Astrocyte (in vitro differentiated cells and primary cell): Measurements from ENCODE around the gene PYM1. TPM values are rescaled to one million over a fixed set of nuclear protein-coding genes. Genes with fewer than 3 reads are reported as not detected.

Experiments used
- DNase-seq: peaks from one replicate; pipeline ENCODE4 v3.0.0-alpha.2; 2010; ENCODE audit warnings: low read depth
- FAIRE-seq: peaks from 2 replicates; lab custom pipeline; 2011; peaks lifted over from hg19 to GRCh38; lab: Jason Lieb, UNC
- H2AFZ ChIP-seq: 2 replicates; pipeline ENCODE4 v1.6.0; 2012; ENCODE audit warnings: low read depth, low read length, inconsistent platforms
- H3K27ac ChIP-seq: 2 replicates; pipeline ENCODE4 v1.5.1; 2011; ENCODE audit warnings: low read depth, low read length, inconsistent platforms
- H3K27me3 ChIP-seq: 2 replicates; pipeline ENCODE4 v1.6.0; 2011; ENCODE audit warnings: low read length, inconsistent platforms; ENCODE audit not compliant: insufficient read depth
- H3K36me3 ChIP-seq: 2 replicates; pipeline ENCODE4 v1.5.1; 2011; ENCODE audit warnings: low read length, inconsistent platforms; ENCODE audit not compliant: insufficient read depth
- H3K4me1 ChIP-seq: 2 replicates; pipeline ENCODE4 v1.5.1; 2011; ENCODE audit warnings: low read length, inconsistent platforms; ENCODE audit not compliant: insufficient read depth
- H3K4me2 ChIP-seq: 2 replicates; pipeline ENCODE4 v1.6.0; 2012; ENCODE audit warnings: low read length, inconsistent platforms
- H3K4me3 ChIP-seq: 2 replicates; pipeline ENCODE4 v1.5.1; 2011; ENCODE audit warnings: low read depth, mild to moderate bottlenecking, low read length, inconsistent platforms; ENCODE audit not compliant: insufficient read depth
- H3K79me2 ChIP-seq: 2 replicates; pipeline ENCODE4 v1.6.0; 2012; ENCODE audit warnings: mild to moderate bottlenecking, low read length, inconsistent platforms; ENCODE audit not compliant: insufficient read depth
- H3K9ac ChIP-seq: 2 replicates; pipeline ENCODE4 v1.6.0; 2012; ENCODE audit warnings: mild to moderate bottlenecking, low read length, inconsistent platforms
- H3K9me3 ChIP-seq: 2 replicates; pipeline ENCODE4 v1.5.1; 2012; ENCODE audit warnings: low read depth, mild to moderate bottlenecking, low read length, inconsistent platforms; ENCODE audit not compliant: insufficient read depth
- H4K20me1 ChIP-seq: 2 replicates; pipeline ENCODE4 v1.6.0; 2012; ENCODE audit warnings: low read length, inconsistent platforms; ENCODE audit not compliant: insufficient read depth
- H3K27ac Mint-ChIP-seq: one replicate; pipeline ENCODE4 v1.8.0; 2021; ENCODE audit warnings: mild to moderate bottlenecking, mixed read lengths; ENCODE audit not compliant: unreplicated experiment
- H3K27me3 Mint-ChIP-seq: one replicate; pipeline ENCODE4 v1.8.0; 2021; ENCODE audit warnings: low read depth, mixed read lengths; ENCODE audit not compliant: unreplicated experiment
- H3K36me3 Mint-ChIP-seq: one replicate; pipeline ENCODE4 v1.8.0; 2021; ENCODE audit warnings: low read depth, mixed read lengths; ENCODE audit not compliant: unreplicated experiment
- H3K4me1 Mint-ChIP-seq: one replicate; pipeline ENCODE4 v1.8.0; 2021; ENCODE audit warnings: low read depth, mixed read lengths; ENCODE audit not compliant: unreplicated experiment
- H3K4me3 Mint-ChIP-seq: one replicate; pipeline ENCODE4 v1.8.0; 2021; ENCODE audit warnings: mild to moderate bottlenecking, moderate library complexity, mixed read lengths; ENCODE audit not compliant: unreplicated experiment
- H3K9me3 Mint-ChIP-seq: one replicate; pipeline ENCODE4 v1.8.0; 2021; ENCODE audit warnings: mild to moderate bottlenecking, mixed read lengths; ENCODE audit not compliant: unreplicated experiment
- CTCF ChIP-seq: IDR thresholded peaks from 2 replicates; pipeline ENCODE4 v1.5.1; 2011; ENCODE audit warnings: low read depth, mild to moderate bottlenecking, inconsistent platforms, low read length, moderate library complexity; ENCODE audit not compliant: insufficient read depth
- EZH2 ChIP-seq: IDR thresholded peaks from 2 replicates; pipeline ENCODE4 v1.6.1; 2012; ENCODE audit warnings: mild to moderate bottlenecking, low read length, inconsistent platforms; ENCODE audit not compliant: insufficient read depth
- total RNA-seq: library from RNA; stranded (reverse); gene quantifications from 2 replicates; pipeline ENCODE4 v1.2.1, GENCODE V29; 2021

The PYM1 gene
- total RNA-seq, 1 donor from 2014 or later = 33.6 TPM

GRCh38 chr12:55969356-55969755, 41.7 kb upstream of the PYM1 start:
- H4K20me1 ChIP-seq = no peaks in the 10 kb centered on the region
- no peaks in the 10 kb centered on the region for H3K27me3 ChIP-seq
- H3K4me1 ChIP-seq = peaks cover 27% of the 10 kb centered on the region
- Mint-ChIP-seq H3K27ac (no peak overlapping the region), H3K36me3 (no peaks in the 10 kb centered on the region), H3K27me3 (no peaks in the 10 kb centered on the region), H3K9me3 (no peaks in the 10 kb centered on the region), H3K4me3 (no peak overlapping the region), H3K4me1 (peaks cover 19% of the 10 kb centered on the region)
- H3K79me2 ChIP-seq = peaks cover 27% of the 10 kb centered on the region
- no peaks in the 10 kb centered on the region for H3K36me3 ChIP-seq
- no peak overlapping the region for H3K4me2 ChIP-seq
- no peak overlapping the region for H3K9ac ChIP-seq
- FAIRE-seq (no peak), DNase-seq (no peak)
- no peak overlapping the region for H2AFZ ChIP-seq
- no peak overlapping the region for H3K4me3 ChIP-seq
- no peak for TF ChIP-seq CTCF
- no peak for TF ChIP-seq EZH2
- no peak overlapping the region for H3K27ac ChIP-seq
- no peaks in the 10 kb centered on the region for H3K9me3 ChIP-seq

- H3K79me2 ChIP-seq = peaks cover 23% of the 10 kb centered on the region
- TF ChIP-seq CTCF = no peak
- TF ChIP-seq EZH2 = no peak
- no peaks in the 10 kb centered on the region for H3K9me3 ChIP-seq
- Mint-ChIP-seq H3K9me3 (no peaks in the 10 kb centered on the region), H3K4me1 (peaks cover 15% of the 10 kb centered on the region), H3K36me3 (no peaks in the 10 kb centered on the region), H3K27ac (peak within 1 kb of the TSS; percentile 76), H3K4me3 (peak within 1 kb of the TSS; percentile 95), H3K27me3 (no peaks in the 10 kb centered on the region)
- peak within 1 kb of the TSS; percentile 88 for H2AFZ ChIP-seq
- H3K27ac ChIP-seq = peak within 1 kb of the TSS; percentile 82
- H3K27me3 ChIP-seq = no peaks in the 10 kb centered on the region
- no peak for FAIRE-seq
- H3K4me3 ChIP-seq = peak within 1 kb of the TSS; percentile 94
- H3K4me2 ChIP-seq = peak within 1 kb of the TSS; percentile 86
- H3K36me3 ChIP-seq = no peaks in the 10 kb centered on the region
- peak; percentile 47 for DNase-seq
- H3K9ac ChIP-seq = peak within 1 kb of the TSS; percentile 95
- H4K20me1 ChIP-seq = no peaks in the 10 kb centered on the region
- H3K4me1 ChIP-seq = peaks cover 15% of the 10 kb centered on the region
Observed at GRCh38 chr12:55966408-55967281, 39.0 kb upstream of the PYM1 start, which contains the start of gene CDK2. Gene CDK2, plus strand, starts transcription at chr12:55966830. Its CDS starts 179 bp downstream, at chr12:55967009.

- Histone ChIP-seq H3K27me3 (no peaks in the 10 kb centered on the region), H3K4me2 (peak within 1 kb of the TSS; percentile 86), H3K4me3 (peak within 1 kb of the TSS; percentile 94), H3K27ac (peak within 1 kb of the TSS; percentile 82), H3K36me3 (no peaks in the 10 kb centered on the region), H3K4me1 (peaks cover 15% of the 10 kb centered on the region), H3K9ac (peak within 1 kb of the TSS; percentile 95), H2AFZ (peak within 1 kb of the TSS; percentile 88), H3K79me2 (peaks cover 23% of the 10 kb centered on the region), H3K9me3 (no peaks in the 10 kb centered on the region), H4K20me1 (no peaks in the 10 kb centered on the region)
- Mint-ChIP-seq H3K27me3 (no peaks in the 10 kb centered on the region), H3K9me3 (no peaks in the 10 kb centered on the region), H3K36me3 (no peaks in the 10 kb centered on the region), H3K4me1 (peaks cover 11% of the 10 kb centered on the region), H3K4me3 (peak within 1 kb of the TSS; percentile 95), H3K27ac (peak within 1 kb of the TSS; percentile 76)
- FAIRE-seq = no peak
- TF ChIP-seq CTCF (no peak), EZH2 (no peak)
- no peak for DNase-seq
Observed at GRCh38 chr12:55965941-55966407, 38.3 kb upstream of the PYM1 start, which contains the start of gene PMEL. Gene PMEL, minus strand, starts transcription at chr12:55966042. Its CDS starts 31 bp downstream, at chr12:55966011.
